Suprapubic skin (tissue), 4 donors: ENCODE measurements around the gene ECT2. TPM values are rescaled to one million over a fixed set of nuclear protein-coding genes. Genes with fewer than 3 reads are reported as not detected.

ENCODE experiments used
- DNase-seq, 2 donors: peaks; one replicate each; pipeline ENCODE4 v3.0.0-alpha.2; 2019; ENCODE audit warnings: low spot score in 2 of 2
- H3K27ac ChIP-seq: fragments of 200-600 bp; sonication (generic); one replicate; pipeline ENCODE4 v1.5.1; 2019
- H3K27me3 ChIP-seq: fragments of 200-600 bp; sonication (generic); one replicate; pipeline ENCODE4 v1.5.1; 2019
- H3K36me3 ChIP-seq: fragments of 200-600 bp; sonication (generic); one replicate; pipeline ENCODE4 v1.5.1; 2019
- H3K4me1 ChIP-seq: fragments of 200-600 bp; sonication (generic); one replicate; pipeline ENCODE4 v1.5.1; 2019
- H3K4me3 ChIP-seq: fragments of 200-600 bp; sonication (generic); one replicate; pipeline ENCODE4 v1.5.1; 2019; ENCODE audit warnings: mild to moderate bottlenecking
- H3K9me3 ChIP-seq: fragments of 200-600 bp; sonication (generic); one replicate; pipeline ENCODE4 v1.5.1; 2019
- CTCF ChIP-seq, 2 donors: fragments of 200-600 bp in 1 of 2; fragments of 450-650 bp in 1 of 2; sonication (generic) in 1 of 2; IDR thresholded peaks; one replicate each; pipeline ENCODE4 v1.5.1; 2016 to 2019; ENCODE audit warnings: antibody characterized with exemption in 2 of 2, mild to moderate bottlenecking in 1 of 2, moderate library complexity in 1 of 2
- EP300 ChIP-seq: sonication (generic); formaldehyde crosslinking; IDR thresholded peaks from one replicate; pipeline ENCODE4 v1.6.1; 2017; ENCODE audit warnings: antibody characterized with exemption
- POLR2A ChIP-seq, 2 donors: fragments of 450-650 bp; IDR thresholded peaks; one replicate each; pipeline ENCODE4 v1.6.1; 2017; ENCODE audit warnings: antibody characterized with exemption in 2 of 2, mild to moderate bottlenecking in 2 of 2, moderate library complexity in 2 of 2
- POLR2AphosphoS5 ChIP-seq, 3 donors: sonication (generic); formaldehyde crosslinking; IDR thresholded peaks; one replicate each; pipeline ENCODE4 v1.6.1; 2017; ENCODE audit warnings: antibody characterized with exemption in 3 of 3
- WGBS: methylation state at CpG from one replicate; pipeline ENCODE4 v1.1.5; 2018; 5-methylcytosine and 5-hydroxymethylcytosine counted together
- total RNA-seq, 4 donors: library from RNA; depleted of rRNA; stranded (reverse); fragments of >200 nt; gene quantifications; one replicate each; pipeline ENCODE4 v1.1.0, GENCODE V29; 2016

The ECT2 gene
- total RNA-seq, 4 donors from 2014 or later, result 6.5 to 15.1 (median 9.4) TPM

- H3K27ac ChIP-seq, result no peak overlapping the region
- 16% methylated on average over 1 of the region's 1 CpG for WGBS
- peaks cover 15% of the 10 kb centered on the region for H3K4me1 ChIP-seq
- no peaks in the 10 kb centered on the region for H3K27me3 ChIP-seq
- no peaks in the 10 kb centered on the region for H3K9me3 ChIP-seq
- TF ChIP-seq POLR2A (IDR thresholded peaks at IDR 0.05), result no peak
- no peak for TF ChIP-seq CTCF (IDR thresholded peaks at IDR 0.05)
- no peak for TF ChIP-seq EP300
- DNase-seq, result no peak
- H3K4me3 ChIP-seq, result no peak overlapping the region
- no peaks in the 10 kb centered on the region for H3K36me3 ChIP-seq
Observed at GRCh38 chr3:172704001-172704400, 46.5 kb upstream of the ECT2 start.

GRCh38 chr3:172705170-172705569 lies 45.4 kb upstream of the ECT2 start:
- H3K27me3 ChIP-seq, result no peaks in the 10 kb centered on the region
- H3K4me1 ChIP-seq, result peaks cover 25% of the 10 kb centered on the region
- H3K27ac ChIP-seq, result no peak overlapping the region
- no peak for DNase-seq
- no peaks in the 10 kb centered on the region for H3K36me3 ChIP-seq
- TF ChIP-seq POLR2AphosphoS5 (IDR thresholded peaks at IDR 0.05) (no peak), CTCF (IDR thresholded peaks at IDR 0.05) (no peak), EP300 (no peak), POLR2A (IDR thresholded peaks at IDR 0.05) (no peak)
- H3K4me3 ChIP-seq, result no peak overlapping the region
- 95% methylated on average over 4 of the region's 4 CpGs for WGBS
- H3K9me3 ChIP-seq, result no peaks in the 10 kb centered on the region

DNA sequence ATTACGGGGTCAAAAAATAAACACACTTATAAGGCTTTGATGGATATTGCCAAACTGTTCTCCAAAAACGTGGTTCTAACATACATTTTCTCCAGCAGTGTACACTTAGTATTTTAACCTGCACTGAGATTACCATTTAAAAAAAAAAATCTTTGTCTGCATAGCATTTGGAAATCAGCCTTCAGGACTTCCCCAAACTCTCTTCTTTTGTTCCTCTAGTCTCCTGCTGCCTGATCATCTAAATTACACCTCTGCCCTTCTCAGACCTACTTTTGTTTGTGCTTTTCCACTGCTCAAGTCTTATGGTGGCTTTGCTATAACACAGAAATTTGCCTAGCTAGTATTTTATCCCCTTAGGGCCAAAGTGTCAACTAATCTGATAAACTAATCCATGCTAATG lies 43.5 kb upstream of the ECT2 start:
- H3K4me1 ChIP-seq, result peaks cover 44% of the 10 kb centered on the region
- TF ChIP-seq POLR2A (IDR thresholded peaks at IDR 0.05) (no peak), EP300 (no peak), POLR2AphosphoS5 (IDR thresholded peaks at IDR 0.05) (no peak), CTCF (IDR thresholded peaks at IDR 0.05) (no peak)
- H3K27me3 ChIP-seq, result no peaks in the 10 kb centered on the region
- no peak overlapping the region for H3K4me3 ChIP-seq
- no peak overlapping the region for H3K27ac ChIP-seq
- H3K36me3 ChIP-seq, result no peaks in the 10 kb centered on the region
- whole genome bisulfite sequencing, result 72% methylated on average over 2 of the region's 2 CpGs
- no peak for DNase-seq
- no peaks in the 10 kb centered on the region for H3K9me3 ChIP-seq

- no peak for DNase-seq
- no peaks in the 10 kb centered on the region for H3K36me3 ChIP-seq
- TF ChIP-seq EP300 (no peak), POLR2AphosphoS5 (IDR thresholded peaks at IDR 0.05) (no peak), POLR2A (IDR thresholded peaks at IDR 0.05) (no peak), CTCF (IDR thresholded peaks at IDR 0.05) (no peak)
- 78% methylated on average over 1 of the region's 1 CpG for WGBS
- H3K27me3 ChIP-seq, result no peaks in the 10 kb centered on the region
- H3K4me3 ChIP-seq, result no peak overlapping the region
- H3K4me1 ChIP-seq, result peaks cover 44% of the 10 kb centered on the region
- H3K27ac ChIP-seq, result no peak overlapping the region
- H3K9me3 ChIP-seq, result no peaks in the 10 kb centered on the region
Observed at GRCh38 chr3:172707967-172708366, 42.6 kb upstream of the ECT2 start.

DNA sequence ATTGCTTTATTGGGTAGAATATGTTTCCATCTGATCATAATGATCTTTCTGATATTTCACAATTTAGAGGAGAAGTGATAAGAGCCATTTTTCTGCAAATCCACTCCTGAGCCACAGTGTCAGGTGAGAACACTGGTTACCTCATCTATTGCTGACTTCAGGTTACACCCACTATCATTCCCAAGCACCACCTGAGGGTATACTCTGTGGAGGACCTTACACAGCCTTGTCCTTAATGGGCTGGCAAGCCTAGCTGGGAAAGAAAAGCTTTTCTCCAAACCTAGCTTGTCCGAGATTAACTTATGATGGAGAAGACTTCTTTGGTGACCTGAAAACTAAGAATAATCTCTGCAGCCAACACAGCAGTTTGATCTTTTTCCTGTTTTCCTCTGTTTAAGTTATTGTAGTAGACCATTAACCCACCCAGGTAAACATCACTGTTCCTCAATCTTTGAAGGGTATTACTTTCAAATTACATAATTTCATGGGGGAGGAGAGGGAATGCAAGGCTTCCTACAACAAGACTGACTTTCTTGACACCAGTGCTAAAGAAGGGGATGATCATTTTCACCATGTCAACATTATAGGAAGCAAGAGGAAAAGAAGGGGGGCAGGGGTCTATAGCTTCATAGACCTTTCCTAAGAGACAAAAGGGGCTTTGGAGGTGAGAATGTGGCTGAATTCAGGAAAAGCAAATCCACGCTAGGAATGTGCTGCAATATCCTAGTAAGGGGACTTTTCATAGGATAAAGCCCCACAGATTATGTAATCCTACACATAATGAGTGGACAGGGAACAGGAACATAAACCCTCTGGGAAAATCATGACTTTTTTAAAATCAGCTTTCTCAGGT lies 41.4 kb upstream of the ECT2 start:
- Histone ChIP-seq H3K36me3 (no peaks in the 10 kb centered on the region), H3K27me3 (no peaks in the 10 kb centered on the region), H3K4me1 (peaks cover 39% of the 10 kb centered on the region), H3K27ac (no peak overlapping the region), H3K4me3 (peak overlapping the region; percentile 85), H3K9me3 (no peaks in the 10 kb centered on the region)
- TF ChIP-seq CTCF (IDR thresholded peaks at IDR 0.05) (no peak), POLR2AphosphoS5 (IDR thresholded peaks at IDR 0.05) (no peak), EP300 (no peak), POLR2A (IDR thresholded peaks at IDR 0.05) (no peak)
- no peak for DNase-seq
- WGBS, result 66% methylated on average over 2 of the region's 2 CpGs
